T-helper 1 cell treated with Interleukin-12 subunit alpha and Interleukin-12 subunit beta and Interleukin-4 antibody, amounts not matched to agents 30 μg/mL and 1 μg/mL, for 36 hours (primary cell): ENCODE measurements around the gene CCDC197.

Source experiments
- H3K27ac Mint-ChIP-seq: one replicate; pipeline ENCODE4 v1.8.0; 2021; ENCODE audit warnings: mild to moderate bottlenecking, mixed read lengths
- H3K27me3 Mint-ChIP-seq: one replicate; pipeline ENCODE4 v1.8.0; 2021; ENCODE audit warnings: low read depth, mixed read lengths
- H3K36me3 Mint-ChIP-seq: one replicate; pipeline ENCODE4 v1.8.0; 2021; ENCODE audit warnings: low read depth, mixed read lengths
- H3K4me1 Mint-ChIP-seq: one replicate; pipeline ENCODE4 v1.8.0; 2021; ENCODE audit warnings: low read depth, mixed read lengths
- H3K4me3 Mint-ChIP-seq: one replicate; pipeline ENCODE4 v1.8.0; 2021; ENCODE audit warnings: mild to moderate bottlenecking, moderate library complexity, mixed read lengths
- H3K9me3 Mint-ChIP-seq: one replicate; pipeline ENCODE4 v1.8.0; 2021; ENCODE audit warnings: mixed read lengths

The CCDC197 gene

DNA sequence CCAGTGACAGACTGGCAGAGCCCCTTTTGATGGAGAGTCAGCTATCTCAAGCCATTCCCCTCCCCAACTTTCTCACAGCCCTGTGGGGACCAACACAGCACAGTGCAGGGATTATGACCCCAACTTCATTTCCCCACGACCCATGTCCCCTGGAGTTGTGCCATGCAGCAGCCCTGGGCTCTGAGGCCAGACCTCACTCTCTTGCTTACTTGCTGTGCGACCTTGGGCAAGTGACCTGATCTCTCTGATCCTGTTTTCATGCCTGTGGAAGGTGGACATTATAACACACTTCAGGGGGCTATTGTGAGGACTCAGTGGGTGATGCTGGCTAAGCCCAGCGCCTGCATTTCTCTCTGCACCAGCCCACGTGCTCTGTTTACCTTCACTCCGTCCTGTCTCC, 43.1 kb downstream of the CCDC197 start:
- Mint-ChIP-seq H3K9me3 (no peaks in the 10 kb centered on the region), H3K27me3 (no peaks in the 10 kb centered on the region), H3K36me3 (peaks cover 2% of the 10 kb centered on the region), H3K4me1 (peaks cover 6% of the 10 kb centered on the region), H3K27ac (no peak overlapping the region), H3K4me3 (no peak overlapping the region)

DNA sequence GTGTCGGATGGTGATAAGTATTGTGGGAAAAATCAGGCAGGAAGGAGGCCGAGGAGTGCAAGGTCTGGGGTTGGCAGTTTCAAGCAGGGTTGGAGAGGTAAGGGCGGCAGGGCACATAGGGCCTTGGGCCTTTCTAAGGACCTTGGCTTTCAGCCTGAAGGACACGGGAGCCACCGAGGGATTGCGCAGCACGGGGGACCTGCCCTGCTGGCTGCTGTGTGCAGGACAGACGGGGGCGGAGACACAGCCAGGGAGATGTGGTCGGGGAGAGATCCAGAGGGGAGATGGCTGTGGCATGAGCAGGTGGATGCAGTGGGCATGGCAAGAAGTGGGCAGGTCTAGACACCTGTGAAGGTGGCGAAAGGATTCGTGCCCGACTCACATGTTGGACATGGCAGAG, 43.7 kb downstream of the CCDC197 start:
- no peaks in the 10 kb centered on the region for H3K9me3 Mint-ChIP-seq

DNA sequence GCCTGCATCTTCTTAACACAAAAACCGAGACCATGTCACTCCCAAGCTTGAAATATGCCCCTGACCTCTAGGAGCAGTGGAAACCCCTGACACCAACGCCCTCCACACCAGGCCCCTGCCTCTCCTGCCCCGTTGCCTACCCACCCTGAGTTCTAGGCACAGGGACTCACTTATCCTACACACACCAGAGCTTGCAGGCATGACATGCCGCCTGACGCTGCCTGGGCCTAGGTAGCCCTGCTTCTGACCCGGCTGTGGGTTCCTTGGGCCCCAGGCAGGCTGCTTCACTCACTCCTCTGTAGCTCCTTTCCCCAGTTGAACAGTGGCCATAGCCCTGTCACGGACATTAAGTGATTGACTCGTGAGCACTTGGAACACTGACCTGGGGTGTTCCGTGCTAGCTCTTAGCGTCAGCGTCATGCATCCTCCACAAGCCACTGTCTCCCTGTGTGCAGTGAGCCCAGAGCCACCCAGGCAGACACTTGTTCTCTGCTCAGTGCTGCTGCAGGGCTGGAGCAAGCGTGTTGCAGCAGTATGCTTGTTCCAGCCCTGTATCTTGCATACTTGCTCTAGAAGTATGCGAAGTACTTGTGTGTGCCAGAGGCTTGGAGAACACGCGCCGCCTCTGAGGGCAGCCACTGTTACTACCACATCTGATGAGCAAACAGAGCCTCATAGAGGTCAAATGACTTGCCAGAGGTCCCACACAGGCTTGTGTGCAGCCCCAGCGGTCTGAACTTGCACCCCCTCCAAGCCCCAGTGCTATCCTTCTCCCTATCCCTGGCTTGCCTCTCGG, 44.6 kb downstream of the CCDC197 start:
- Mint-ChIP-seq H3K9me3 (no peaks in the 10 kb centered on the region), H3K36me3 (peaks cover 5% of the 10 kb centered on the region), H3K27me3 (no peaks in the 10 kb centered on the region), H3K4me3 (no peak overlapping the region), H3K27ac (peak overlapping the region; percentile 41), H3K4me1 (peaks cover 1% of the 10 kb centered on the region)

More for the DNA sequence above, 43.7 kb downstream of the CCDC197 start:
- Mint-ChIP-seq H3K4me3 (no peak overlapping the region), H3K36me3 (peaks cover 5% of the 10 kb centered on the region), H3K27ac (no peak overlapping the region), H3K4me1 (peaks cover 6% of the 10 kb centered on the region), H3K27me3 (no peaks in the 10 kb centered on the region)

DNA sequence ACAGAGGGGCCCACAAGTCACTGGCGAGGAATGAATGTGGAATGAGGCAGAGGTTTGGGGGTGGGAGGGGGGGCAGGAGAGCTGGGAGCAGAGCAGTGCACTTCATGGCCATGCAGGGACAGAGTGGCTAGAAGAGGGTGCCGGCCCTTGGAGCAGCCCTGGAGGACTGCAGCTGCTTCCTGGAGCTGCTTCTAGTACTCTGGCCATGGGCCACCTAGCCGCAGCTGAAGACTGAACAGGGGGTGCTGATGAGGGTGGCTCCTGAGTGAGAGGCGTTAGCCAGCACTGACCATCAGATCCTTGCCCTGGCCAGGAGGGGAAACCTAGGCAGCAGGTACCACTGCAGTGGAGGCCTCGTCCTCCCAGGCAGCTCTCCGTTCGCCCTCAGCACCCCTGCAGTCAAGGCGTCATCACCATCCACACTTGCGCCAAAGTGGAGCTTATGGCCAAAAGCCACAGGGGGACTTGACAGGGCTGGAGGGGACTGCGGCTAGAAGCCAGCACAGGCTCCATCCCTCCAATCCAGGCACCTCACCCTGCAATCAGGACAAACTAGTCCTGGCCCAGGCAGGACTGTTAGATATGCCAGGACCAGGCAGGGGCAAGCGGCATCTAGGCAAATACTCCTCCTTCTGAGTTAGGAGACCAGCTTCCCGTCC, 45.5 kb downstream of the CCDC197 start:
- Mint-ChIP-seq H3K4me1 (no peaks in the 10 kb centered on the region), H3K27me3 (no peaks in the 10 kb centered on the region), H3K9me3 (no peaks in the 10 kb centered on the region), H3K27ac (peak overlapping the region; percentile 41), H3K36me3 (peaks cover 5% of the 10 kb centered on the region), H3K4me3 (no peak overlapping the region)

DNA sequence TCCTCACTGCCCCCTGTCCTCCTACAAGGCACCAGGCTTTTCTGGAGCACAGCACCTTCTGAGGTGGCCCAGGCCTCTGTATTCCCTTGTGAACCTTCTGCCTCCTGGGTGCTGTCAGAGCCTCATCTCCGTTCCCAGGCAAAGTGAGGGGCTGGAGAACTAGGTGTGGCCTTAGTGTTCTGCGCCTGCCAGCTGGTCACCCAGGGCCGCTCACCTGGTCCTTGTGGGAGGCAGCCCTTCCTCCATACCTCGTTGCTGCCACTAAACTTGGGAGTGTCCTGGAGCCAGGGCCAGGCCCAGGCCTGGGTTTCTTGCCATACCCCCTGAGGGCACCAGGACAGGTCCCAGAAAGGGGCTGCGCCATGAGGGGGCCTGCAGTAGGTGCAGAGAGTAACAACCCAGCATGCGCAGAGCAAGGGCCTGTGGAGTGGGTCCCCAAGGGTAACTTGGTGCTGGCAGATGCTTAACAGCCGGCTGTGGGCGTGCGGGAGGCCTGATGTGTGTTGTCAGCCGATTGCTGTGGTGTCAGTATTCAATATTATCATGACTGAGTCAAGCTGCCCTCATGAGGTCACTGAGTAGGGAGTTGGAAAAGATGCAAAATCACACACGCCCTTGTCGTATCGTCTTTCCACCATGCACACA, 46.1 kb downstream of the CCDC197 start:
- no peaks in the 10 kb centered on the region for H3K9me3 Mint-ChIP-seq
- H3K4me3 Mint-ChIP-seq = no peak overlapping the region
- H3K36me3 Mint-ChIP-seq = peaks cover 11% of the 10 kb centered on the region
- H3K27ac Mint-ChIP-seq = no peak overlapping the region
- no peaks in the 10 kb centered on the region for H3K4me1 Mint-ChIP-seq
- H3K27me3 Mint-ChIP-seq = no peaks in the 10 kb centered on the region

DNA sequence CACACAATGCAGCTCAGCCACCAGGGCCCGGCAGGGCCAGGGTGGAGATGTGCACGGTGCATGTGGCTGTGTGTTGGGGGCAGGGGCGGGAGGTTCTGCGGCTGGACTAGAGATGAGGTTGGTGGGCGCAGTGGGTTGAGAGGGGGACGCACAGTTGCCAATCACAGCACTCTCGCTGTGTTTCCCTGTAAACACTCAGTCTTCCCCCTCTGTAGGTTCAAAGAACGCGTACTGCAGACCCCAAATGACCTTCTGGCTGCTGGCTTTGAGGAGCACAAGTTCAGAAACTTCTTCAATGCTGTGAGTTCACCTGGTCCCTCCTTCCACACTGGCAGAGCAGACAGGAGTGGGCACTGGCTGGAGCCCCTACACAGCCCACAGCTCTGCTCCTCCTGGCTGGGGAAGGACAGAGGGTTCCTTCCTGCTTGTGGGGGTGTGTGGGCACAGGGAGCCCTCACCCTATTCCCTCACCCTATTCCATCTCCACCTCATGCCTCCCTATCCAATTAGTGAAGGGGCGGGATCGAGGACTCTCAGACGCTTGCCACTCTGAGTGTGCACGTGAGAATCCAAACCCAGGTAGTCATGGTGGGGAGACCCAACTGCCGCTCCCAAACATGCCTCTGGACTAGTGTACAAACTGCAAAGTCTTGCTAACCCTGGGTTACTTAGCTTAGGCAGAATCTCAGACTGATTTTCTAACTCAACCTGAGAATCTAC, 46.8 kb downstream of the CCDC197 start:
- peaks cover 12% of the 10 kb centered on the region for H3K36me3 Mint-ChIP-seq
- no peak overlapping the region for H3K27ac Mint-ChIP-seq
- H3K4me1 Mint-ChIP-seq = no peaks in the 10 kb centered on the region
- no peaks in the 10 kb centered on the region for H3K27me3 Mint-ChIP-seq
- H3K9me3 Mint-ChIP-seq = no peaks in the 10 kb centered on the region
- no peak overlapping the region for H3K4me3 Mint-ChIP-seq

DNA sequence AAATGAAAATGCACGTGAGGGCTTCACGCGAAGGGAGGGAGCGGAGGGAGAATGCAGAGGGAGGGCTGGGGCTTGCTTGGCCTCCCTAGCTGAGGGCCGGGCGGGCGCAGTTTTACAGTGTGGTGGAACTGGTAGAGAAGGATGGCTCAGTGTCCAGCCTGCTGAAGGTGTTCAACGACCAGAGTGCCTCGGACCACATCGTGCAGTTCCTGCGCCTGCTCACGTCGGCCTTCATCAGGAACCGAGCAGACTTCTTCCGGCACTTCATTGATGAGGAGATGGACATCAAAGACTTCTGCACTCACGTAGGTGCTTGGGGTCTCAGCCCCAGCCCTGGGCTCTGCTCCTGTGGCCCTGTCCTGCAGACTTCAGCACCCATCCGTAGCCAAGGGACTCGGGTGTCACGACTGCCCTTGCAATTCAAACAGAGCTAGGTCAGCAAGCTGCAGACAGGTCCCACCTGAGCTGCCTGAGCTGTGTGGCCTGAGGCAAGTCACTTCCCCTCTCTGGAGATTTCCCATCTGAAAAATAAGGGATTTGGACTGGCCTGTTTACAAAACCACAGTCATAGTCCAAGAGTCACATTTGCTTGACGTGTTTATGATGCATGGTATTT, 47.5 kb downstream of the CCDC197 start:
- Mint-ChIP-seq H3K27ac (no peak overlapping the region), H3K4me1 (no peaks in the 10 kb centered on the region), H3K9me3 (no peaks in the 10 kb centered on the region), H3K27me3 (no peaks in the 10 kb centered on the region), H3K36me3 (peaks cover 17% of the 10 kb centered on the region), H3K4me3 (no peak overlapping the region)

DNA sequence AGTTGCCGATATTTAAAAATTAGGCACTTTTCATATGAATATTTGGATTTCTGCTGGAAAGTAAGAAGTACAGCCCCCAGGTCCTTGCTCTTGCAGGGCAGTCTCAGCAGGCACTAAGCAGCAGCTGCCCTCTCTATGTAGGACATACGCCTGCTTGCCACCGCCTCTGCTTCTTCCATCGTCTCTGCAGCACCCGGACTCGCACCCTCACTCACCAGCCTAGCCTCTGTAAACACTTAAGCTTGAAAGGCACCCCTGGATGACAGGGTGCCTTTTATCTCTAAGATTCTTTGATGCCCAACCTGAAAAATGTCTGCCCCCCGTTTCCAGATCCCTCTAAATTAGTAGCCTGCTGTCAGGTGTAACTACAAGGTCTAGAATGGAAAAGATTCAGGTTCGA, 48.0 kb downstream of the CCDC197 start:
- H3K27ac Mint-ChIP-seq = peak overlapping the region; percentile 26
- H3K36me3 Mint-ChIP-seq = peaks cover 20% of the 10 kb centered on the region
- H3K27me3 Mint-ChIP-seq = no peaks in the 10 kb centered on the region

DNA sequence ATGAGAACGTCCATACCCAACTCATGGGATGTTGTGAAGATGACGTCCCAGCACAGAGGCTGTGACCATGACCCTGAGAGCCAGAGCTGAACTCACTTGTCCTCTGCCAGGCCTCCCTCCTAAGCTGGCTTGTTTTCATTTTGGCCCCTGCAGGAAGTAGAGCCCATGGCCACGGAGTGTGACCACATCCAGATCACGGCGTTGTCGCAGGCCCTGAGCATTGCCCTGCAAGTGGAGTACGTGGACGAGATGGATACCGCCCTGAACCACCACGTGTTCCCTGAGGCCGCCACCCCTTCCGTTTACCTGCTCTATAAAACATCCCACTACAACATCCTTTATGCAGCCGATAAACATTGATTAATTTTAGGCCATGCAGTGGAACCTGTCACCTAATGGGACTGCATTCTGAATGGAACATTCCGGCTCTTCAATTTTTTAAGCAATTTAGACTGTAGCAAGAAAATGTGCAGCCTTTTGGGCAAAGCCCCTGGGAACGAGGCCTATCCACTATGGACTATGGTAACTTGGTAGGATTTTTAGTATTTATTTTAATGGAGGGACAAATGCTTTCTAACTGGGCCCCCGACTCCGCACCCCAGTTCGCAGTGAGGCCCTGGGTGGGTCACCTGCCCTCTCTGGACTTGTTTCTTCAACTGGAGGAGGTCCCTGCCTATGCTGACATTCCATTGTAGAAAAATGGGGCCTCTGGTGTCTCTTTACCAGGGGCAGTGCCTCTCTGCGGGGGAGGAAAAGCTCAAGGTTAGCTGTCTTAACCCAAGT, 48.7 kb downstream of the CCDC197 start:
- Mint-ChIP-seq H3K27me3 (no peaks in the 10 kb centered on the region), H3K4me1 (no peaks in the 10 kb centered on the region), H3K36me3 (peaks cover 26% of the 10 kb centered on the region), H3K9me3 (no peaks in the 10 kb centered on the region), H3K4me3 (no peak overlapping the region), H3K27ac (peak overlapping the region; percentile 26)

More for the DNA sequence above, 48.0 kb downstream of the CCDC197 start:
- Mint-ChIP-seq H3K4me1 (no peaks in the 10 kb centered on the region), H3K4me3 (no peak overlapping the region), H3K9me3 (no peaks in the 10 kb centered on the region)

DNA sequence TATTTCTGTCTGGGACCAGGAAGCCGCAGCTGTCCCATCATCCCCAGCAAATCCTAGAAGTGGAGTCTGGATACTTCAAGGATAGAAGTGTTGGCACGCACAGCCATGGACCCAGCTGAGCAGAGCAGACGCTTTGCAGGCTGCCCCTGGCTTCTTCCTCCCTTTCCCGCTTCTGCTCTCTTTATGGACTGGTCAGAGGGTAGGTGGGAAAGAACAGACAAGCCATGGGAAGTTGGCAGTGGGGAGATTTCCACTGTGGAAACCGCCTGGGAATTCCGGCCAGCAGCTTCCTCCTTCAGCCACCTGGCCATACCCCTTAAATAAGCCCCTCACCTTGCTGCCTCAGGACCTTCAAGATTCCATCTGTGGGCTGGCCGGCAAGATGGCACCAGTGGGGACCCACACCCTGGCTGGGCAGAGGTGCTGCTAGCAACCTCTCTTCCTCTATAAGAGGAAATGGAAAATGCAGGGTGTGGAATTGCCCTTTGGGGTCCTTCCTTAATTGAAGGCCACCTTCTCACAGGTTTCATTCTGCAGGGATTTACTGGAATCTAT, 49.7 kb downstream of the CCDC197 start:
- Mint-ChIP-seq H3K36me3 (peaks cover 35% of the 10 kb centered on the region), H3K9me3 (no peaks in the 10 kb centered on the region), H3K4me1 (peaks cover 3% of the 10 kb centered on the region), H3K4me3 (no peak overlapping the region), H3K27me3 (no peaks in the 10 kb centered on the region), H3K27ac (no peak overlapping the region)

DNA sequence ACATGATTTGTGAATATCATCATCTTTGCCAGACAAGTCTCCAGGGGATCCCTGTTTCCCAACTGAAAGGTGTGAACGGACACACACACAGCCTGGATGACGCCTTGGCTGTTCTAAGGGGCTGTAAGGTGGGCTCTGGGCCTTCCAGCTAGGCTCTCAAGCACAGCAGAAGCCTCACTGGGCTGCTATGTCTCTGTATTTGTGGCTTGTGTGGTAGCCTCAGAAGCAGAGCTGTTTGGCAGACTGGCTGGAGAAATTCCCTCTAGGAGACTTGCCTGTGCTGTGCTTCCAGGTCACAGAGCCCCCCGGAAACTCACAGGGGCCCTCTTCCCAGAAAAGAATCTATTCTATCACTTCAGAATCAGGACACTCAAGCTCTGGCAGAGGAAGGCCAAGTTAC, 50.5 kb downstream of the CCDC197 start:
- Mint-ChIP-seq H3K36me3 (peaks cover 43% of the 10 kb centered on the region), H3K4me1 (peaks cover 9% of the 10 kb centered on the region), H3K4me3 (no peak overlapping the region), H3K9me3 (no peaks in the 10 kb centered on the region), H3K27ac (no peak overlapping the region), H3K27me3 (no peaks in the 10 kb centered on the region)

DNA sequence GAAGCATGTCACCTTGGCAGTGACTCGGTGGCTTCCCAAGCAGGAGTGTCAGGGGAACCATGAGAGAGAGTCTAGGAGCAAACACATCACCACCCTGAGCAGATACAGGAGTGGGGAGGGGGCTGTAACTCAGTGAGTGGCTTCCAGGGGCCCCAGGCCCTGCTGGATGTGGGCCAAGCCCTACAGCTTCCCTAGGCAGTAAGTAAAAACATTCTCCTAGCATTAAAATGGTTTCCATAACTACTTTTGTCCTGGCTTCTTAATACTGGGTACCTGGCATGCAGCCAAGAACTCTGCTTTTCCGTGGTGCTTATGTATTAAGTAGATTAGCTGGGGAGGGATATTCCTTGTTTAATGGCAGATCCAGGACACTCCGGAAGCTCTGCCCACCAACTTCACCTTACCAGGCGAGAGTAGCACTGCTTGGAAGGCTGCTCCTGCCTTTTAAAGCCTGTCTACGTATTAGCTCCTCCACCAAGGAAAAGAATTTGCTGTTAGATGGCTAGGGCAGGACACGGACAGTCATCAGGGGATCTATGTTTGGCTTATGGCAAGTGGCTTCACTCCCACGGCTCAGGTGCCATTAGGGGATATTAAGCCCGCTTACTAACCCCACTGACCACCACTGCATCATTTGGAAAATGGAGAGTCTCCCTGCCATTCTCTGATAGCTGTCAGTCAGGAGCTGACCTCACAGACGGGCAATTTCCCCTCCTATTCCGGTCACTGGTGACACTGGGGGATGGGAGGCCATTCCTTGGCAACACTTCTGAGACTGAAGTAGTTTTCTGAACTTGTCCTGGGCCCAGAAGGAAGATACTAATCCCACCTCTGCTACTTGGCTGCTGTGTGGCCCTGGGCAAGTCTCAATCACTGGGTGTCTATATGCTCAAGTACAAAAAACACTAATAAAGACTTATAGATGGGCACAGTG, 51.9 kb downstream of the CCDC197 start:
- no peak overlapping the region for H3K4me3 Mint-ChIP-seq
- H3K9me3 Mint-ChIP-seq = no peaks in the 10 kb centered on the region
- H3K4me1 Mint-ChIP-seq = peaks cover 15% of the 10 kb centered on the region
- peaks cover 47% of the 10 kb centered on the region for H3K36me3 Mint-ChIP-seq
- no peaks in the 10 kb centered on the region for H3K27me3 Mint-ChIP-seq
- H3K27ac Mint-ChIP-seq = no peak overlapping the region
